Stimulated activated CD8-positive, alpha-beta memory T cell treated with anti-CD3 and anti-CD28 coated beads, Interleukin-2, amount 100 ng/mL, for 1 hour (primary cell): Measurements from ENCODE around the gene HIBCH.
"Not testable (repeated sequence)": the region's sequence is repeated elsewhere in the genome, so short reads cannot be mapped to it uniquely, and the experiment has no call there.

ENCODE experiments used
- DNase-seq, 2 donors: peaks; one replicate each; pipeline ENCODE4 v3.0.0-alpha.2; 2020; ENCODE audit warnings: low read depth in 2 of 2

Gene HIBCH

DNA sequence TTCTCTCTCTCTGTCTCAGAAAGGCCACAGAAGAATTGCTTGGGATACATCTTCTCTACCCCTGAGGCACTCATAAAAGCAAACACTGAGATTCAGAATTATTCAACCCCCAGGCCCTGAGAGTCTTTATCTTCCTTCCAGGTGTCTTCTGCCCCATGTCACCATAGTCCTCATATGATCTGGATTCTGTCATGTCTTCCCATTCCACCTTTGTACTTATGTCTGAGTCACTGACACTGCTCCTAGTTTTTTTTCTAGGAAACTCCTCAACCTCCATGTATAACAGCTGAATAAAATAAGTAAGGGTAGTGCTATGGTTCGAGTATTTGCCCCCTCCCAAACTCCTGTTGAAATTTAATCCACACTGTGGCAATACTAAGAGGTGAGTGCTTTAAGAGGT is 11.6 kb downstream of the HIBCH start:
- no peak for DNase-seq

DNA sequence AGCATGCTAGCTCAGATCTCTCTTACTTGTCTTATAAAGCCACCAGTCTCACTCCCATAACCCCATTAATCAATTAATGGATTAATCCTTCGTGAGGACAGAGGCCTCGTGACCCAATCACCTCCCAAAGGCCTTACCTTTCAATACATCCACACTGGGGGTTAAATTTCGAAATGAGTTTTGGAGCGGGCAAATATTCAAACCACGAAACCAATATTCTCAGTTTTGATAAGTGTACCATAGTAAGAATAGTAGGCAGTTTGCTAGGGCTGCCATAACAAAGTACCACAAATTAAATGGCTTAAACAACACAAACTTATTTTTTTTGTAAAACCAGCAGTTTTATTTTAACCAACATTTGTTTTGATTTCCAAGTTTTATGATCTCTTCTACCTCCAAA is 15.2 kb downstream of the HIBCH start:
- DNase-seq, result no peak

GRCh38 chr2:190303647-190304046 is 16.0 kb downstream of the HIBCH start:
- DNase-seq, result no peak

DNA sequence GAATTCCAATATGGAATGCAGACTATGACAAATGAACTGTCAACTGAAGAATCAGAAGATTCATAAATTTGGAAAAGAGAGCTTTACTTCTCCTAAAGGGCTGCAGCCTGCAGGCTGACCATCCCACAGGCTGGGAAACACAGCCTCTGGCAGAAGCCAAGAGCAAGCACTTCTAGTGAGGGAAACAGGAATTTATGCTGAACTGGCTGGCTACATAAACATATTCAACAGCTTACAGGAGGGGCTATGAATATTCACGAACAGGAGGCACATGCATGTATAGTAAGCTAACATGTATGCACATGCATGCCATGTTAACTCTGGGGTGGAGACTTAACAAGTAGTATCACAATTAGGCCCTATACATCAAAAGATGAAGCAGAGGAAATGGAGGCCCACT is 17.6 kb downstream of the HIBCH start:
- no peak for DNase-seq

DNA sequence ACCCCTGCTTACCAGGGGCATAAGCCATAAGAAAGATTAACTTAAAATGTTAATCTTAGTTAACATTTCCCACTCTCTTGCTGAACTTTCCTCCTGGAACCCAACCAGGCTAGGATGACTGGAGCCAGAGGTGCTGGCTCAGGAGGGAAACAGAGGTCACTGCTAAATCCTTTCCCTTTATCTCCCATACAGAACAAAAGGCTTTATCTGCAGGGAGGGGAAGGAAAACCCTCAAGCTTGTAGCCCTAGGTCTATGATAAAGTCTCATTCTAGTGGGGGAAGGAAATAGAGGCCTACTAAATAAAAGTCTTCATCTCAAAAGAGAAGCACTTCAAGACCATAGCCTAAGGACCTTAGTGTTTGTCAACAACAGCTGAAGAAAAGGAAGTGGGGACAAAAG is 18.6 kb downstream of the HIBCH start:
- DNase-seq, result no peak

DNA sequence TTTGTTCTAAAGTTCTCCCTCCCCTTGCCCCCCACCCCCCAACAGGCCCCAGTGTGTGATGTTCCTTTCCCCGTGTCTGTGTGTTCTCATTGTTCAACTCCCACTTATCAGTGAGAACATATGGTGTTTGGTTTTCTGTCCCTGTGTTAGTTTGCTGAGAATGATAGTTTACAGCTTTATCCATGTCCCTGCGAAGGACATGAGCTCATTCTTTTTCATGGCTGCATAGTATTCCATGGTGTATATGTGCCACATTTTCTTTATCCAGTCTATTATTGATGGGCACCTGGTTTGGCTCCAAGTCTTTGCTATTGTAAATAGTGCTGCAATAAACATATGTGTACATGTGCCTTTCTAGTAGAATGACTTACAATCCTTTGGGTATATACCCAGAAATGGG is 21.7 kb downstream of the HIBCH start:
- not testable (repeated sequence) for DNase-seq

DNA sequence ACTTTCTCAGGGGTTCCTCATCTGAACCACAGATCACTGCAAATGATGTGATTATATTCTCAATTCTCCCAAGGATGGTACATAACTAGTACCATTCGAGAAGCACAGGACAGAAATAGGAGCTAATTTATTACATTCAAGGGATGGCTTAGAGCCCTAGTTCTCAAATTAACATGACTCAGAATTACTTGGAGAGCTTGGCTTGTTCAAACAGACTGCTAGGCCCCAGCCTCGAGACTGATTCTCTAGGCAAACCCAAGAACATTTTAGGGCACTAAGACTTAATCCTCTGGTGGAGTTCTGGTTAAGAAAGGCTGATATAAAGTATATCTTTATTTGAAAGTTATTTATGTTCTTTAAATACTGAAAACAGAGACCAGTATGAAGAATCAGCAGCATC is 35.8 kb downstream of the HIBCH start:
- DNase-seq, result no peak

DNA sequence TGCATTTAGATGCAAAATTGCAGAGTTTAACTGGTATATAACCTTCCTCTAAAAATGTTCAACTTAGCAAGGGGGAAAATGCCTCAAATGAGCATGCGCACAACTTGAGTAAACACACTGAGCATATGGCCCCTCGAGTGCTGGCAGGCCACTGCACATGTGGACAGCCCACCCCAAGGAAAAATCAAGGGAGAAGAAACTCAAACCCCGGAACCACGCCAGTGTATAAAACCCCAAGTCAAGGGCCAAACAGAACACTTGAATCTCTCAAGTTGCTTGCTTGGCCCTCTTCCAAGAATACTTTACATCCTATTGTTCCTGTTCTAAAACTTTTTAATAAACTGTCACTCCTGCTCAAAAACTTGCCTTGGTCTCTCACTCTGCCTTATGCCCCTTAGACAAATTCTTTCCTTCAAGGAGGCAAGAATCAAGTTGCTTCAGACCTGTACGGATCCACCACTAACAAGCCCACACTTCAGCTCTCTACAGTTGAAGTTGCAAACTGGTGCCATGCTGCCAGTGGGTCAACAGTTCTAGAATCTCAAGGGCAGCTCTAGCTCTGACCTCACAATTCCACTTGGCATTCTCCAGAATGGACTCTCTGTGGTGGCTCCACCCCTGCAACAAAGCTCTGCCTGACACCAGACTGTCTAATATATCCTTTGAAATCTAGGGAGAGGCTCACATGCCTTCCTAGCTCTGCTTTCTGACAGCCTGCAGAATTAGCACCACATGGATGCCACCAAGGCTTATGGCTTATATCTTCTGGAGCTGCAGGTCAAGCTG is 38.9 kb downstream of the HIBCH start:
- no peak for DNase-seq

DNA sequence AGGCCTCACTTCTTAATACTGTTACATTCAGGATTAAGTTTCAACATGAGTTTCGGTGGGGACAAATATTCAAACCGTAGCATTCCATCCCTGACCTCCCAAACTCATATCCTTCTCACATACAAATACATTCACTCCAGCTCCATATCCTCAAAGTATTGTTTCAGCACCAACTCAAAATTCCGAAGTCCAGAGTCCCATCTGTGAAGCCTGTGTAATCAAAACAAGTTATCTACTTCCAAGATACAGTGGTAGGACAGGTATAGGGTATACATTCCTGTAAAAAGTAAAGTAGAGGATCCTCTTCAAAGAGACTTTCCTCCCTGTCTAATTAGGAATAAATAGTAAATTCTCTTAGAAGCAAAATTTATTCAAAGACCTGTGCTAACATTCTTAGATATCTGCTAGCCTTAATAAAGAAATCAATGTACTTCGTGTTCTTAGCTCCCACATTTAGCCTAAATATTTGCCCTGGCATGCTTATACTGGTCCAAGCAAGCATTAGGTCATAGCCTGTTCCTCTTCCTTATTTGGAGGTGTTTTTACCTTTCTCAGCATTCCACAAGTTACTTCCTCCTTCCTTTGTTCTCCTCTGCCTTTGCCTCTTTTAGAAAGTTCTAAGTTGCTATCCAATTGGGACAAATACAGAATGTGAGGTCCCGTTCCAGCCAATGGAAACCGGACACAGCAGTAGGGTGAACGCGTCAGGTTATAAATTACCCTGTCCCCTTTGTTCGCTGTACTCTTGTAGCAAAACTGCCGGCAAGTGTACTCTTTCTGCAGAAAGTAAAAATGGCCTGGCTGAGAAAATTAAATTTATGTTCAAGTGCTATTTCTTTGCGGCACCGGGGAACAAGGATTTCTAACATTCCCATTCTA is 40.1 kb downstream of the HIBCH start:
- not testable (repeated sequence) for DNase-seq

GRCh38 chr2:190277234-190278112 is 42.2 kb downstream of the HIBCH start:
- no peak for DNase-seq

GRCh38 chr2:190272457-190272842 is 47.2 kb downstream of the HIBCH start:
- DNase-seq, result no peak

DNA sequence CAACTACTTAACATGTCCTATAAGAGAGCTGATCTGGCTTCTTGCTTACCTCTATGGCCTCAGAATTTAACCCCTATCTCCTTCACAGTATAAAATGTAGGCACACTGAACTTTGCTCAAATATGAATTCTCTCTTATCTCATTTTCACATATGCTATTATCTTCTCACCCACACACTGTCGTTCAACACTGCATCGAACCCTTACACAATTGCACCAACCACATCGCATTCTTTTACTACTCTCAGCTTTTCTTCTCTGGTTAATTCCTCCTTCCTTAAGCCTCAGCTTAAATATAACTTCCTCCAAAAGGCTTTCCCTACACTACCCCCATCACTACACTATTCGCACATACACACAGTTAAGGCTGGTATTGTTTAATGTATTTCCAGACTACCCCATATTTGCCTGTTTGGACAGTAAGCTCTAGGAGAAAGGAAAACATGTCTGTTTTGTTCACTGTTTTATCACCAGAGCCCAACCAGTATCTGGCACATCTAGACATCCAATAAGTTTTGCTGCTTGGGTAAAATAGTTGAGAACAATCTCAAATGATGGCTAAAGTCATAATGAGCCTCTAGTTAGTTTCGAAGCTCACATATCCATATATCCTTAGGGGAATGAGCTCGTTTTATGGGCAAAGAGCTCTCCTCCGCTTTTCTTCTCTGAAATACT is 47.7 kb downstream of the HIBCH start:
- DNase-seq, result no peak

- no peak for DNase-seq
Measured at GRCh38 chr2:190270298-190270697, 49.3 kb downstream of the HIBCH start.

GRCh38 chr2:190269699-190270098 is 49.9 kb downstream of the HIBCH start:
- not testable (repeated sequence) for DNase-seq

GRCh38 chr2:190267302-190267701 is 52.3 kb downstream of the HIBCH start:
- no peak for DNase-seq

GRCh38 chr2:190266314-190266713 is 53.3 kb downstream of the HIBCH start:
- no peak for DNase-seq

DNA sequence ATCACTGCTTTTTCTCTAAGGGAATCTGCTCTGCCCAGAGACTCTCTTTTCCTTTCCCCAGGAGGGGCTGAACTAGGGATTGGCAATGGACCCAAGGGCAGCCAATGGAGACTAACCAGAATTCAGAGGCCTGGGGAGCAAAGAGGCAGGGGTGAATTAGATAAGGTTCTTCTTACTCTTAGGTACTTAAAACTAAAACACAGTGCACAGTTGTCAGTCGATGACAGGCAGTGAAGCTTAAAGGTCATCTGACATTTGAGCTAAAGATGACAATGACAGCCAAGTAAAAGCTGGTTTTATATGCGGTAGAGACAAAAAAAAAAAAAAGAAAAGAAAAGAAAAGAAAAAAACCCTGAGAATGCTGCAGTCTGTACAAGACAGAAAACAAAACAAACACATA is 57.8 kb downstream of the HIBCH start:
- no peak for DNase-seq

DNA sequence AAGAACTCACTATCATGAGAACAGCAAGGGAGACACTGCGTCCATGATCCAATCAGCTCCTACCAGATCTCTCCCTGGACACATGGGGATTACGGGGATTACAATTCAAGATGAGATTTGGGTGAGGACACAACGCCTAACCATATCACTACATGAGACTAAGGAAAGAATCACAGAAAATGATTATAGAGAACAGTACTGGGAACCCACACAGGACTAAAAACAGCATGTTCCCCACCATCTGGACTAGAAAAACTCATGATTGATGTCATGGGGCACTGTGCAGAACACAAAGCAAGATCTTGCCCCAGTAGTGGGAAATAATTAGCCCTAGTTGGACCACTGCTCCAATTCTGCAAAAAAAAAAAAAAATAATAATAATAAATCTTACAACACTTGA is 63.5 kb downstream of the HIBCH start:
- DNase-seq, result no peak

GRCh38 chr2:190255676-190256075 is 64.0 kb downstream of the HIBCH start:
- DNase-seq, result no peak

- no peak for DNase-seq
Measured at GRCh38 chr2:190254063-190254850, 65.4 kb downstream of the HIBCH start.

DNA sequence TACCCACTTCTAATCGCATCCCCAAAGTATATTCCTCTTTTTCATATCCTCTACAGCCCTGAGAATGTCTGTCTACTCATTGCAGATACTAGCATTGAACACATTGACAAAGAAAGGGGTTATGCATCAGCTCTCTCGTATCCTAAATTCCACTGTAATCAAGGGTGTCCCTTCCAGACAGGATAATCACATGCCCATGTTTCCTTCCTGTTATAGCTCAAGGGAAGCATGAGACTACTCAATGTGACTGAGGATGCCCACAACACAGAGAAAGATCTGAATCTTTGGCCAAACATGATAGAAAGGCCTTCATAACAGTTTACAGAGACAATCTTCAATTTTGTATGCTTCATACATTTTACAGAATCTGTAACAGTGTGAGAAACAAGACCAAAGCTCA is 69.2 kb downstream of the HIBCH start:
- DNase-seq, result no peak
